HG03159 (cell line): ENCODE measurements around the gene LUC7L3.
"Not testable (repeated sequence)": the region's sequence is repeated elsewhere in the genome, so short reads cannot be mapped to it uniquely, and the experiment has no call there.

Experiments used
- ATAC-seq: cut with Tn5 transposase; IDR thresholded peaks from one replicate; pipeline ENCODE4 v1.9.1; 2021; ENCODE audit warnings: mild to moderate bottlenecking, moderate library complexity; ENCODE audit not compliant: unreplicated experiment

LUC7L3 gene

GRCh38 chr17:50781167-50781566, 61.8 kb downstream of the LUC7L3 start:
- ATAC-seq = no peak

- peak; percentile 68 for ATAC-seq
Observed at GRCh38 chr17:50783193-50783660, 63.8 kb downstream of the LUC7L3 start.

- ATAC-seq = no peak
Observed at GRCh38 chr17:50783905-50784304, 64.5 kb downstream of the LUC7L3 start.

- no peak for ATAC-seq
Observed at GRCh38 chr17:50785126-50785525, 65.7 kb downstream of the LUC7L3 start.

GRCh38 chr17:50785946-50786570, 66.7 kb downstream of the LUC7L3 start:
- ATAC-seq = no peak

- no peak for ATAC-seq
Observed at GRCh38 chr17:50787106-50787505, 67.7 kb downstream of the LUC7L3 start.

- no peak for ATAC-seq
Observed at GRCh38 chr17:50790618-50791017, 71.2 kb downstream of the LUC7L3 start.

GRCh38 chr17:50792132-50792531, 72.7 kb downstream of the LUC7L3 start:
- no peak for ATAC-seq

- no peak for ATAC-seq
Observed at GRCh38 chr17:50793007-50793406, 73.6 kb downstream of the LUC7L3 start.

- no peak for ATAC-seq
Observed at GRCh38 chr17:50794361-50794760, 75.0 kb downstream of the LUC7L3 start.

GRCh38 chr17:50797135-50797810, 77.9 kb downstream of the LUC7L3 start:
- no peak for ATAC-seq

GRCh38 chr17:50798424-50799288, 79.3 kb downstream of the LUC7L3 start:
- ATAC-seq = no peak

GRCh38 chr17:50799582-50799981, 80.2 kb downstream of the LUC7L3 start:
- no peak for ATAC-seq

- ATAC-seq = no peak
Observed at GRCh38 chr17:50800196-50800700, 80.8 kb downstream of the LUC7L3 start.

GRCh38 chr17:50802609-50803571, 83.5 kb downstream of the LUC7L3 start:
- no peak for ATAC-seq

- ATAC-seq = no peak
Observed at GRCh38 chr17:50803676-50804075, 84.3 kb downstream of the LUC7L3 start.

- ATAC-seq = not testable (repeated sequence)
Observed at GRCh38 chr17:50804749-50805475, 85.5 kb downstream of the LUC7L3 start.

- ATAC-seq = no peak
Observed at GRCh38 chr17:50805486-50805885, 86.1 kb downstream of the LUC7L3 start.
